SU-DHL-6 (cell line): ENCODE results near the gene RAD51B.

Experiments used
- H2AFZ ChIP-seq: fragments of 200-600 bp; sonication (generic); 2 replicates; pipeline ENCODE4 v1.6.1; 2014; ENCODE audit warnings: low read depth, mild to moderate bottlenecking, moderate library complexity, mixed read lengths, antibody characterized with exemption, low read length; ENCODE audit not compliant: severe bottlenecking
- H3F3A ChIP-seq: fragments of 200-600 bp; shearing (Covaris generic); 2 replicates; pipeline ENCODE4 v1.6.0; 2016; ENCODE audit warnings: antibody characterized with exemption, mild to moderate bottlenecking; ENCODE audit not compliant: insufficient read depth
- H3K27ac ChIP-seq: fragments of 200-600 bp; sonication (generic); 2 replicates; pipeline ENCODE4 v1.5.1; 2016; ENCODE audit warnings: low read depth, mild to moderate bottlenecking, low read length, moderate library complexity, mixed read lengths
- H3K27me3 ChIP-seq: fragments of 200-600 bp; sonication (generic), shearing (Covaris generic); 2 replicates; pipeline ENCODE4 v1.6.0; 2014; ENCODE audit warnings: mild to moderate bottlenecking, low read length
- H3K36me3 ChIP-seq: fragments of 200-600 bp; sonication (generic); 2 replicates; pipeline ENCODE4 v1.6.1; 2014; ENCODE audit warnings: mild to moderate bottlenecking, low read length, mixed read lengths
- H3K4me2 ChIP-seq: fragments of 300-600, 200-600 bp; shearing (Covaris generic), sonication (generic); 2 replicates; pipeline ENCODE4 v1.6.0; 2014; ENCODE audit warnings: low read length, low read depth, mild to moderate bottlenecking; ENCODE audit not compliant: poor library complexity, severe bottlenecking
- H3K4me3 ChIP-seq: fragments of 200-600 bp; sonication (generic); 2 replicates; pipeline ENCODE4 v1.5.1; 2014; ENCODE audit warnings: antibody characterized with exemption, low read length, mild to moderate bottlenecking, mixed read lengths; ENCODE audit not compliant: insufficient read depth, poor library complexity, severe bottlenecking
- H3K79me2 ChIP-seq: fragments of 200-600 bp; sonication (generic); 2 replicates; pipeline ENCODE4 v1.6.1; 2014; ENCODE audit warnings: mild to moderate bottlenecking, low read length, moderate library complexity; ENCODE audit not compliant: insufficient read depth
- H3K9ac ChIP-seq: fragments of 200-600 bp; sonication (generic); 2 replicates; pipeline ENCODE4 v1.7.0; 2014; ENCODE audit warnings: mild to moderate bottlenecking, low read length
- H3K9me2 ChIP-seq: fragments of 200-600 bp; sonication (generic); replicated peaks from 2 replicates; pipeline ENCODE4 v1.6.1; 2014; ENCODE audit warnings: low read length; ENCODE audit not compliant: insufficient read depth
- H3K9me3 ChIP-seq: fragments of 200-600 bp; sonication (generic); 2 replicates; pipeline ENCODE4 v1.6.1; 2014; ENCODE audit warnings: low read length, mixed read lengths; ENCODE audit not compliant: insufficient read depth
- H4K20me1 ChIP-seq: fragments of 200-600 bp; sonication (generic); 2 replicates; pipeline ENCODE4 v1.6.1; 2014; ENCODE audit warnings: low read depth, mild to moderate bottlenecking, antibody characterized with exemption, low read length, moderate library complexity, mixed read lengths
- EZH2phosphoT487 ChIP-seq: fragments of 200-600 bp; sonication (generic), shearing (Covaris generic); conservative IDR thresholded peaks from 2 replicates; pipeline ENCODE4 v1.6.1; 2018; ENCODE audit warnings: mild to moderate bottlenecking, antibody characterized with exemption, low read length, moderate library complexity, mixed read lengths
- TF ChIP-seq, protein P1 (sequence below): fragments of 200-600 bp; sonication (generic); IDR thresholded peaks from one replicate; pipeline ENCODE4 v1.5.1; 2017; ENCODE audit warnings: antibody characterized with exemption, mild to moderate bottlenecking, low read length, moderate library complexity; ENCODE audit not compliant: insufficient read depth, poor library complexity, severe bottlenecking

RAD51B gene

DNA sequence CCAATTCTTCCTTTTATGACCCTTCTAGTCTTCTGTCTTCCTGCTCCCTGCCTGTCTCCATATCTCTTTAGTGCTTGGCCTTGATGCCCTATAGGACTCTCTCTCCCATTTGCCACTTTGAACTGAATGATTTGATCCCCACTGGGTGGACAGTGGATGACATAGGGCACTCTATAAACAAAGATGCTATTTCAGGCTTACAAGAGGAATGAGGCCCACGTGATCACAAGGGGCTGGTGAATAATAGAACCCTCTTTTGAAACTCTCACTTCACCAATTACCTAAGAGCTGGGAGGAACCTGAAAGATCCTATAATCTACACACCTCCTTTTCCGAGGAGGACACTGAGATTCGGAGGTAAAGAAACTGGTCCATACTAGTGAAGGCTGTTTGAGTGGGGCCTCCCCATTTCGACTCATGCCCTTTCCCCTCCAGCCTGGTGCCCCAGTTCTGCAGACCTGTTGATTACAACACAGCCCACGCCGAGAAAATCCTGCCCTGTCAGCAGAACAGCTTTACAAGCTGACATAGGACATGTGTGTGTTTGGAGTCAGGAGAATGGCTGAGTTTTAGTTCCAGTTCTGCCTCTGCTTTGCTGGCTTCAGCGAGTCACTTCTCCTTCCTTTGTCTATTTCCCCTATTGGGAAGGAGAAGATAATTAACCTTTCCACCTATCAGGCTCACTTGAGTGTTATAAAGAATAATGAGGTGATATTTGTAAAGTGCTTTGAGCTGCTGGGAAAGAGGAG lies 573.0 kb downstream of the RAD51B start:
- Histone ChIP-seq H3K79me2 (no peaks in the 10 kb centered on the region), H3K4me2 (no peak overlapping the region), H3K9me3 (no peaks in the 10 kb centered on the region), H3K4me3 (no peak overlapping the region), H3K9me2 (no peaks in the 10 kb centered on the region), H3K27ac (no peak overlapping the region), H3K36me3 (no peaks in the 10 kb centered on the region), H2AFZ (no peak overlapping the region), H3K27me3 (no peaks in the 10 kb centered on the region), H4K20me1 (no peaks in the 10 kb centered on the region), H3K9ac (no peak overlapping the region), H3F3A (no peaks in the 10 kb centered on the region)
- TF ChIP-seq EZH2phosphoT487 = no peak
- TF ChIP-seq, protein P1, sequence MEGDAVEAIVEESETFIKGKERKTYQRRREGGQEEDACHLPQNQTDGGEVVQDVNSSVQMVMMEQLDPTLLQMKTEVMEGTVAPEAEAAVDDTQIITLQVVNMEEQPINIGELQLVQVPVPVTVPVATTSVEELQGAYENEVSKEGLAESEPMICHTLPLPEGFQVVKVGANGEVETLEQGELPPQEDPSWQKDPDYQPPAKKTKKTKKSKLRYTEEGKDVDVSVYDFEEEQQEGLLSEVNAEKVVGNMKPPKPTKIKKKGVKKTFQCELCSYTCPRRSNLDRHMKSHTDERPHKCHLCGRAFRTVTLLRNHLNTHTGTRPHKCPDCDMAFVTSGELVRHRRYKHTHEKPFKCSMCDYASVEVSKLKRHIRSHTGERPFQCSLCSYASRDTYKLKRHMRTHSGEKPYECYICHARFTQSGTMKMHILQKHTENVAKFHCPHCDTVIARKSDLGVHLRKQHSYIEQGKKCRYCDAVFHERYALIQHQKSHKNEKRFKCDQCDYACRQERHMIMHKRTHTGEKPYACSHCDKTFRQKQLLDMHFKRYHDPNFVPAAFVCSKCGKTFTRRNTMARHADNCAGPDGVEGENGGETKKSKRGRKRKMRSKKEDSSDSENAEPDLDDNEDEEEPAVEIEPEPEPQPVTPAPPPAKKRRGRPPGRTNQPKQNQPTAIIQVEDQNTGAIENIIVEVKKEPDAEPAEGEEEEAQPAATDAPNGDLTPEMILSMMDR = no peak

DNA sequence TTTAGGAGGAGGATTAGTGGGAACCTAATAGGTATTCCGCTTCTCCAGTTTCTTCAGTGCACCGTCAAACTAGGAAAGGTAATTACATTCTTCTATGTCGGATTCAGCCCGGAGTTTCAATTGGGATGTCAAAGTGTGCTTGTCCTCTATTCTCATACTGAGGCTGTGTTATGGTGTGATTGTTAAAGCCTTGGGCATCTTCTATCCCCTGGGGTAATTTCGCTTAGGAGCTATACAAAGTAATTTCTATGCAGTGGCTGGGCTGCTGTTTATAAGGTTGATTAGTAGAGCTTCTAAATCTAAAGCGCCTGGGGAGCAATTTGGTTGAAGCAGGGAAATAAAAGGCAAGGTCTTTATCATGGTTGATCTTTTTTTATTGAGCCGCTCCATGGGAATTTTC lies 573.7 kb downstream of the RAD51B start:
- H3K27ac ChIP-seq = no peak overlapping the region
- H4K20me1 ChIP-seq = no peaks in the 10 kb centered on the region
- H3K27me3 ChIP-seq = no peaks in the 10 kb centered on the region
- no peaks in the 10 kb centered on the region for H3K36me3 ChIP-seq
- no peak overlapping the region for H2AFZ ChIP-seq
- no peaks in the 10 kb centered on the region for H3F3A ChIP-seq
- no peak overlapping the region for H3K9ac ChIP-seq
- H3K9me2 ChIP-seq = no peaks in the 10 kb centered on the region
- H3K79me2 ChIP-seq = no peaks in the 10 kb centered on the region
- no peaks in the 10 kb centered on the region for H3K9me3 ChIP-seq
- TF ChIP-seq EZH2phosphoT487 = no peak
- TF ChIP-seq, protein P1 = no peak
- H3K4me2 ChIP-seq = no peak overlapping the region
- H3K4me3 ChIP-seq = no peak overlapping the region

DNA sequence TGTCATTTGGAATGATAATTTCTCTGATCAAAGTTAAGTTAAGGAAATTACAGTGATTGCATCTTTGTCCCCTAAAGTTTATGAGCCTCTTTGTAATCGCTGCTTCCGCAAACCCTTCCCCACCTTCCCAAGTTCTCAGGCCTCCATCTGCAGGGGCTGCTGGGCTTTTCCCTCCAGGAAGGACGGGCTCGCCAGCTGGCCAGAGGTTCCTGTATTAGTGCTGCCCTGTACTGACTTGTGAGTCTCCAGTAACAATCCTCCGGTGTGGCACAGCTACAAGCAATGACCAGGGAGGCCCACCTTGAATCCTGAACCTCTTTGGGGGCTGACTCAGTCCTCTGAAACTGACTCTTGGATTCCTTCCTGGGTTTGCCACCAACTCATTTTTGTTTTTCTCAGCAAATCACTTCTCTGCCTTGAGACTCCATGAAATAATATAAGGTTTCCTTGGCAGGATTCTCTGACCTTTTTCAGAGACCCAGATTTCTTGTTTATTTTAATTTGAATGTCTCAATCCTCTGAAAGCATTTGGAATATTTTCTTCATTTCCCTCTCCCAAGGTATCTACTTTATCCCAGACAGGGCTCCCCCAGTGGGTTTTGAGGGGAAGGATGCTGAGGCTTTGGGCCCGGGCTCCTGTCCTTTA lies 574.7 kb downstream of the RAD51B start:
- H3K4me3 ChIP-seq = no peak overlapping the region
- H3F3A ChIP-seq = no peaks in the 10 kb centered on the region
- H3K9ac ChIP-seq = no peak overlapping the region

More for the DNA sequence above, 574.7 kb downstream of the RAD51B start:
- H3K27ac ChIP-seq = no peak overlapping the region
- no peaks in the 10 kb centered on the region for H3K9me2 ChIP-seq
- no peaks in the 10 kb centered on the region for H3K36me3 ChIP-seq
- H3K27me3 ChIP-seq = no peaks in the 10 kb centered on the region
- no peaks in the 10 kb centered on the region for H3K79me2 ChIP-seq
- no peaks in the 10 kb centered on the region for H3K9me3 ChIP-seq
- no peaks in the 10 kb centered on the region for H4K20me1 ChIP-seq
- no peak for TF ChIP-seq EZH2phosphoT487
- TF ChIP-seq, protein P1 = no peak
- H2AFZ ChIP-seq = no peak overlapping the region
- H3K4me2 ChIP-seq = no peak overlapping the region
